ENCODE measurements around the gene INSM1.

DNA sequence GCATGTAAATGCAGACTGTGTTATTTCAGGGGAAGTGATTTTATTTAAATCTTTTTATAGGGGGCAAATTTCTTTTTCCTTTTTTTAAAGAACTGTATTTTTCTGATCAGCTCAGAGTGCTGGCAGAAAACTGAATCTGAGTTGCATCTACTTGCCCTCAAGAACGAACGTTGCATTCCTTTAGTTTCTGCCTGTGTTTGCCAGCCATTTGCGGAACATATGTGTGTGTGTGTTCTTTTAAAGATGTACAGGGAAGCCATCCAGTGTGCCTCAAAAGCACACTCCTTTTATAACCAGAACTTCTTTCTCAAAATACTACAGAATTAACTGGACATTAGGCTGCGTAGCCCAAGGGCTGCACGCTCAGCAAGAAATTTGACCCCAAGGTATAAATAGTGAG, 25.8 kb upstream of the INSM1 start:
- TF ChIP-seq, protein P1, sequence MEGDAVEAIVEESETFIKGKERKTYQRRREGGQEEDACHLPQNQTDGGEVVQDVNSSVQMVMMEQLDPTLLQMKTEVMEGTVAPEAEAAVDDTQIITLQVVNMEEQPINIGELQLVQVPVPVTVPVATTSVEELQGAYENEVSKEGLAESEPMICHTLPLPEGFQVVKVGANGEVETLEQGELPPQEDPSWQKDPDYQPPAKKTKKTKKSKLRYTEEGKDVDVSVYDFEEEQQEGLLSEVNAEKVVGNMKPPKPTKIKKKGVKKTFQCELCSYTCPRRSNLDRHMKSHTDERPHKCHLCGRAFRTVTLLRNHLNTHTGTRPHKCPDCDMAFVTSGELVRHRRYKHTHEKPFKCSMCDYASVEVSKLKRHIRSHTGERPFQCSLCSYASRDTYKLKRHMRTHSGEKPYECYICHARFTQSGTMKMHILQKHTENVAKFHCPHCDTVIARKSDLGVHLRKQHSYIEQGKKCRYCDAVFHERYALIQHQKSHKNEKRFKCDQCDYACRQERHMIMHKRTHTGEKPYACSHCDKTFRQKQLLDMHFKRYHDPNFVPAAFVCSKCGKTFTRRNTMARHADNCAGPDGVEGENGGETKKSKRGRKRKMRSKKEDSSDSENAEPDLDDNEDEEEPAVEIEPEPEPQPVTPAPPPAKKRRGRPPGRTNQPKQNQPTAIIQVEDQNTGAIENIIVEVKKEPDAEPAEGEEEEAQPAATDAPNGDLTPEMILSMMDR (IDR thresholded peaks at IDR 0.05 in 4 of 5, conservative IDR thresholded peaks at IDR 0.05 in 1 of 5), result no peak
- TF ChIP-seq POLR2A (IDR thresholded peaks at IDR 0.05), result no peak

Data from gastrocnemius medialis (tissue), 4 donors.